GM18858 (cell line): ENCODE data around the gene FKBP4.
A peak's percentile ranks its signal among the peaks of the same experiment; 100 is the strongest.

ENCODE experiments used
- ATAC-seq: cut with Tn5 transposase; IDR thresholded peaks from one replicate; pipeline ENCODE4 v1.9.1; 2021; ENCODE audit not compliant: unreplicated experiment

The FKBP4 gene

GRCh38 chr12:2812290-2813213, 17.8 kb downstream of the FKBP4 start, which contains the start of gene ITFG2:
ITFG2 (plus strand) TSS chr12:2812668; CDS start chr12:2812761, 93 bp downstream.
- peak; percentile 78 for ATAC-seq

- peak; percentile 26 for ATAC-seq
Measured at GRCh38 chr12:2813214-2814185, 18.7 kb downstream of the FKBP4 start.

- ATAC-seq, result no peak
Measured at GRCh38 chr12:2819810-2820209, 25.0 kb downstream of the FKBP4 start.

- no peak for ATAC-seq
Measured at GRCh38 chr12:2820432-2820831, 25.7 kb downstream of the FKBP4 start.

- ATAC-seq, result no peak
Measured at GRCh38 chr12:2823483-2823882, 28.7 kb downstream of the FKBP4 start.

GRCh38 chr12:2824541-2824940, 29.8 kb downstream of the FKBP4 start:
- ATAC-seq, result no peak

- ATAC-seq, result no peak
Measured at GRCh38 chr12:2825132-2825531, 30.4 kb downstream of the FKBP4 start.

GRCh38 chr12:2826036-2826435, 31.3 kb downstream of the FKBP4 start:
- no peak for ATAC-seq

- no peak for ATAC-seq
Measured at GRCh38 chr12:2826721-2827515, 32.1 kb downstream of the FKBP4 start.

GRCh38 chr12:2829275-2829674, 34.5 kb downstream of the FKBP4 start:
- ATAC-seq, result no peak

GRCh38 chr12:2832550-2833127, 37.9 kb downstream of the FKBP4 start:
- no peak for ATAC-seq

GRCh38 chr12:2833327-2833726, 38.6 kb downstream of the FKBP4 start:
- no peak for ATAC-seq

- no peak for ATAC-seq
Measured at GRCh38 chr12:2833810-2834209, 39.0 kb downstream of the FKBP4 start.

GRCh38 chr12:2834581-2835491, 40.1 kb downstream of the FKBP4 start, which contains the start of gene NRIP2:
NRIP2 (minus strand) TSS chr12:2835035; CDS start chr12:2834983, 52 bp downstream.
- no peak for ATAC-seq

GRCh38 chr12:2835691-2836403, 41.1 kb downstream of the FKBP4 start:
- ATAC-seq, result no peak

GRCh38 chr12:2836574-2836973, 41.8 kb downstream of the FKBP4 start:
- ATAC-seq, result no peak

GRCh38 chr12:2841056-2841650, 46.4 kb downstream of the FKBP4 start:
- no peak for ATAC-seq

- ATAC-seq, result no peak
Measured at GRCh38 chr12:2842948-2843347, 48.2 kb downstream of the FKBP4 start.
